ENCODE measurements around the gene POLRMT.
"Not testable (repeated sequence)": the region's sequence is repeated elsewhere in the genome, so short reads cannot be mapped to it uniquely, and the experiment has no call there.

Gene POLRMT

DNA sequence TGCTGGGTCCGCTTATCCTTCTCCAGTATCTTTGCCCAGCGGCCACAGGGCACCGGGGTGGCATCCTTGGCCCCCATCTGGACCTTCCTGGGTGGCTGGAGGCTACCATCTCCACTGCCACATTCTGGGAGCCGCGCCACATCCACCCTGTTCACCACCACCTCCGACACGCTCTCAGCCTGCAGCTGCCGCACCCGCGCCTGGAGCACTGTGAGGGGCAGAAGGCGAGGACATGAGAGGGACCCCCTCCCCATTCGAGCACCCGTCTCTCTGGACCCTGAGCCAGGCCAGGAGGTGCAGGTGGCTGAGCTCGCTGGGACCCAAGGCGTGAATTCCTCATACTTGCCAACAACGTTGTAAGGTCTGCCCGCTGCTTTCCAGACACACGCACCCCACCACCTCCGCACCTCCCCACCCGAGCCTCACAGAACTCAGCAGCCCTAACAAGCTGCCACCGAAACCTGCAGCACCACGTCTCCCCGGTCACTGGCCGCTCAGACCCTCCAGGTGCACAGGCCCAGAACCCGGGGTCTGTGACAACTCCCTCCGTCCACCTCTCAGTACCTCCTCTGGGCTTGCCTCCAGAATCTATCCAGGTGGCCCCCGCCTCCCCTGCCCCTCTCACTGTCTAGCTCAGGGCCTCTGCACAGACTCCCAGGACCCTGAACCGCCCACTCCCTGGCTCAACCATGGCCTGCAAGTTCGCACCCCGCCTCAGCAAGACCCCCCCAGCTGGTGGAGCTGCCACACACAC lies 3.2 kb downstream of the POLRMT start:
- DNase-seq (ENCODE audit: low read depth), result no peak
- H3K4me3 ChIP-seq (ENCODE audit: low read length), result no peak overlapping the region

DNA sequence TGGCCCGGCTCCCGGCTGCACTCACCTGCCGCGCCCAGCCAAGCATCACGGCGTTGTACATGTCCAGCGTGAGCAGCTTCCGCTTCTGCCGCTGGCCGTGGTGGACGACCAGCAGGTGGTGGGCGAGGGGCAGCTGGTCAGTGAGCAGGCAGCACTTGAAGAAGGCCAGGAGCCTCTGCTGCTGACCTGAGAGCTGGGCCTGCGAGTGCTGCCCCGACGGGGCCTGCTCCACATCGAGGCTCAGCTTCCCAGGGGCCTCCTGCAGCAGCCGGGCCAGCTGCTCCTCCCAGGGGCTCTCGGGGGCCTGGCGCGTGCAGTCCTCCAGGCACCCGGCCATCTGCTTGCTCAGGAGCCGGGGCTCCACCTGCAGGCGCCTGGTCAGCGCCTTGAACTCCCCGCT lies 3.8 kb downstream of the POLRMT start:
- DNase-seq (ENCODE audit: low read depth); H3K4me3 ChIP-seq (ENCODE audit: low read length): not testable (repeated sequence)

More for the DNA sequence above, 3.2 kb downstream of the POLRMT start:
- TF ChIP-seq, protein P1, sequence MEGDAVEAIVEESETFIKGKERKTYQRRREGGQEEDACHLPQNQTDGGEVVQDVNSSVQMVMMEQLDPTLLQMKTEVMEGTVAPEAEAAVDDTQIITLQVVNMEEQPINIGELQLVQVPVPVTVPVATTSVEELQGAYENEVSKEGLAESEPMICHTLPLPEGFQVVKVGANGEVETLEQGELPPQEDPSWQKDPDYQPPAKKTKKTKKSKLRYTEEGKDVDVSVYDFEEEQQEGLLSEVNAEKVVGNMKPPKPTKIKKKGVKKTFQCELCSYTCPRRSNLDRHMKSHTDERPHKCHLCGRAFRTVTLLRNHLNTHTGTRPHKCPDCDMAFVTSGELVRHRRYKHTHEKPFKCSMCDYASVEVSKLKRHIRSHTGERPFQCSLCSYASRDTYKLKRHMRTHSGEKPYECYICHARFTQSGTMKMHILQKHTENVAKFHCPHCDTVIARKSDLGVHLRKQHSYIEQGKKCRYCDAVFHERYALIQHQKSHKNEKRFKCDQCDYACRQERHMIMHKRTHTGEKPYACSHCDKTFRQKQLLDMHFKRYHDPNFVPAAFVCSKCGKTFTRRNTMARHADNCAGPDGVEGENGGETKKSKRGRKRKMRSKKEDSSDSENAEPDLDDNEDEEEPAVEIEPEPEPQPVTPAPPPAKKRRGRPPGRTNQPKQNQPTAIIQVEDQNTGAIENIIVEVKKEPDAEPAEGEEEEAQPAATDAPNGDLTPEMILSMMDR (IDR thresholded peaks at IDR 0.05; ENCODE audit: insufficient read depth, low read depth, low read length, missing control alignments), result no peak

DNA sequence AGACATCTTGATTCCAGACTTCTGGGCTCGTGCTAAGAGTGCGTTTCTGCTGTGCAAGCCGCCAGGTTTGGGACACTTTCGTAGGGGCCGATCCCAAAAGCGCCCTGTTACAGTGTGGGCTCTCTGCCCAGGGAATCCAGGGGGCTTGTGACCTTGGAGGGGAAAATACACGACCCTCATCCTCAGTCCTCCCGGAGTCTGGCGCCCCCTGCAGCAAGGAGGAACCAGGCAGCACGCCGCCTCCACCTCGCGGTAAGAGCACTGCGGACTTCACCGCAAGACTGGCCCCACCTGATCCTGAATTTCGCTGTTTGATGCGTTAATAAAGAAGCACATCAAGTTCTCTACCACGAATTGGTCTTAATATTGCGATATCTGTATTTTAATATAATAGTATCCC lies 5.2 kb downstream of the POLRMT start:
- TF ChIP-seq, protein P1 (IDR thresholded peaks at IDR 0.05; ENCODE audit: insufficient read depth, low read depth, low read length, missing control alignments), result peak; percentile 23
- H3K4me3 ChIP-seq (ENCODE audit: low read length), result no peak overlapping the region
- DNase-seq (ENCODE audit: low read depth), result no peak

DNA sequence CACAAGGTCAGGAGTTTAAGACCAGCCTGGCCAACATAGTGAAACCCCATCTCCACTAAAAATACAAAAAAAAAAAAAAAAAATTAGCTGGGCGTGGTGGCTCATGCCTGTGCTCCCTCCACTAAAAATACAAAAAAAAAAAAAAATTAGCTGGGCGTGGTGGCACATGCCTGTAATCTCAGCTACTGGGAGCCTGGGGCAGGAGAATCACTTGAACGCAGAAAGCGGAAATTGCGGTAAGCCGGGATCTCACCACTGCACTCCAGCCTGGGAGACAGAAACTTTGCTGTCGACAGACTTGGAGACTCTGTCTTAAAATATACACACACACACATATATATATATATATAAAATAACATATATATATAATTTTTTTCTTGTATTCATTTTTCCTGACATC lies 6.8 kb downstream of the POLRMT start:
- DNase-seq (ENCODE audit: low read depth), result peak; percentile 81
- not testable (repeated sequence) for H3K4me3 ChIP-seq (ENCODE audit: low read length)

DNA sequence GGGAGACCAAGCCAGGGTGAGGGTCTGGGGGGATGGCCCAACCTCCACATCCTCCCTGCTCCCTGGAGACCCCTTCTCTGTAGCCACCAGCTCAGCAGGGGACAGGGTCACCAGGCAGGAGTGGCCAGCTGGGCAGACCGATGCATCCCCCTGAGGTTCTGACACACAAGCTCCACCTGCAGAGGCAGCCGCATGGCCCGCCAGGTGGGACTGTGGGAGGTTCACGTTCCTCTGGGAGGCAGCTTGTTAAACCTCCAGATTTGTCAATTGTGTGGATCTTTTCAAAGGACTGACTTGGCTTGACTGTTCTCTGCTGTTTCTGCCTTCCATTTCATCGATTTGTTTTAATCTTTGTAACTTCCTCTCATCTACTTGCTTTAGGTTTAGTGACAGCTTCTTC lies 8.1 kb downstream of the POLRMT start:
- H3K4me3 ChIP-seq (ENCODE audit: low read length), result no peak overlapping the region
- TF ChIP-seq, protein P1 (IDR thresholded peaks at IDR 0.05; ENCODE audit: insufficient read depth, low read depth, low read length, missing control alignments), result no peak
- no peak for DNase-seq (ENCODE audit: low read depth)

DNA sequence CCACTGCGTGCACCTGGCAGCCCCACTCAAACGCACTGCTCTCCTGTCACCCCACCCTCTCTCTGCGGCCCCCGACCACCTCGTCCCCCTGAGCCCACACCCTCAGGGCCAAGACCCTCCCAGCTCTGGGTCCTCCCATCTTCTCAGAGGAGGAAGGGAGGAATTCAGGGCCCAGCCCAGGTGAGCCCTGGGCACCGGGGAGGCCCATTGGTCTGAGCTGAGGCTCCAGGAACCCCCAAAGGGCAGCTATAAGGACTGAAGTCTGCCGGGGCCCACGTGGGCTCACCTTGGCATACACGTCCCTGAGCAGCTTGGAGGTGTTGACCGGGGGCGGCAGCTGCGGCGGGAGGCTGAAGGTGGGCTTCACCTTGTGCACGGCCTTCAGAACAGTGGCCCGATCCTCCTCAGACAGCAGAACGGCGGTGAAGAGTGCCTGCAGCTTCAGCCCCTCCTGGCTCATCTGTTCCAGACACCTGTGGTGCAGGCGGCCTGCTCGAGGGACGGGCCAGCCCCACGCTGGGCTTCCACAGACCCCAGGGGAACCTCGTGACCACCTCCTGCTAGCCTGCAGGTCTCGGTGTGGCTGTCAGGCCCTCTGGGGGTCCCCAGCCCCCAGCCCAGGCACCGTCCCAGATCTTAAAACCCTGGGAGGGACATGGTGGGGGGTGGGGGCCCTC lies 8.8 kb downstream of the POLRMT start:
- H3K4me3 ChIP-seq (ENCODE audit: low read length), result no peak overlapping the region
- no peak for DNase-seq (ENCODE audit: low read depth)
- TF ChIP-seq, protein P1 (IDR thresholded peaks at IDR 0.05; ENCODE audit: insufficient read depth, low read depth, low read length, missing control alignments), result no peak

DNA sequence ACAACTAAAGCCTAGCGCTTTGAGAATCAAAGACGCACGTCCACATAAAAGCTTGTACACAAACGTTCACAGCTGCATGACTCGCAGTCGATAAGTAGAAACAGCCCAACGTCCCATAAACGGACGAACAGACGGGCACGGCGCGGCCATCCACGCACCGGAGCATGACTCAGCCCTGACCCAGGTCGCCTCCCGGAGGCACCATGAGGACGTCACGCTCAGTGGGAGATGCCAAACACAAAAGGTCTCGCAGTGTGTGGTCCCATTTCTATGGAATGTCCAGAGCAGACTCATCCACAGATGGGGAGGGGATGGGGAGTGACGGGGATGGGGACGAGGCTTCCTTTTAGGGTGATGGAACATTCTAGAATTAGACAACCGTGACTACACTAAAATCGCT lies 9.4 kb downstream of the POLRMT start:
- no peak for DNase-seq (ENCODE audit: low read depth)
- H3K4me3 ChIP-seq (ENCODE audit: low read length), result no peak overlapping the region
- TF ChIP-seq, protein P1 (IDR thresholded peaks at IDR 0.05; ENCODE audit: insufficient read depth, low read depth, low read length, missing control alignments), result no peak

Measured in epithelial cell of esophagus (primary cell).